ENCODE measurements around the gene SLC38A8.

GRCh38 chr16:84068783-84069462, 26.3 kb upstream of the SLC38A8 start:
- no peak for TF ChIP-seq CTCF (IDR thresholded peaks at IDR 0.05)
- TF ChIP-seq POLR2A (IDR thresholded peaks at IDR 0.05), result no peak
- no peak for TF ChIP-seq POLR2AphosphoS5 (IDR thresholded peaks at IDR 0.05; ENCODE audit: insufficient read depth in 1 of 2, low read depth in 1 of 2)

Data from vagina (tissue), 2 donors.